SKM-1 (cell line): ENCODE results near the gene GPR162.
"Not testable (repeated sequence)": the region's sequence is repeated elsewhere in the genome, so short reads cannot be mapped to it uniquely, and the experiment has no call there.

Source experiments
- DNase-seq: peaks from one replicate; lab custom pipeline; 2025; ENCODE audit not compliant: unreplicated experiment; lab: John Stamatoyannopoulos, UW

The GPR162 gene

DNA sequence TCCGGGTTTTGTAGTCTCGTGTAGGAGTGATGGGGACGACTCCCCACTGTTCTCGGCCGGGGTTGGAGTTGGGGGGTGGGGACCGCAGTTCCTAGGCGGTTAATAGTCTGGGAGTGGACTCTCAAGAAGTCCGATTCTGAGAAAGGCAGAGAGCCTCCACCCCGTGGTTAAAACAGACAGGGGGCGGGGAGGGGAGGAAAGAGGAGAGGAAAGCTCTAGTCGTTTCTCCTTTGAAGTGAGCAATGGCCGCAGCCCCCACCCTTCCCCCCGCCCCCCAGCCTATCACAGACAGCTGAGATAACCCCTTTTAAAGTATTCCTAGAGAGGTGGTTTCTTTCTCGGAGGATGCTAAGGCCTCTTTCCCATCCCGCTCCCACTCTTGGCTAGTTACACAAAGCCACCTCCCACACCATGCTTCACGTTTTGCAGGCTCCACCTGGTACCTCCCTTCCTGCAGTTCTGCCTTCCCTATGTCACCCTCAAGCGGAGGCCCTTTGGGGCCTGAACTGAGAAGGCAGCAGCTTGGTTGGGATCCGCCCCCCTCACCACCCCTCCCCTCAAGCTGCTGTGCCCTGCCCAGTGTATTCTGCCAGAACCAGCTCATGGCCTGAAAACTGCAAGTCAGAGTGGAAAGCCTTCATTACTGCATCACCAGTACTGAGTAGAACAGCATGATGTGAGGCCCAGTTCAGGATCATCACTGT lies 31.2 kb downstream of the GPR162 start:
- no peak for DNase-seq

DNA sequence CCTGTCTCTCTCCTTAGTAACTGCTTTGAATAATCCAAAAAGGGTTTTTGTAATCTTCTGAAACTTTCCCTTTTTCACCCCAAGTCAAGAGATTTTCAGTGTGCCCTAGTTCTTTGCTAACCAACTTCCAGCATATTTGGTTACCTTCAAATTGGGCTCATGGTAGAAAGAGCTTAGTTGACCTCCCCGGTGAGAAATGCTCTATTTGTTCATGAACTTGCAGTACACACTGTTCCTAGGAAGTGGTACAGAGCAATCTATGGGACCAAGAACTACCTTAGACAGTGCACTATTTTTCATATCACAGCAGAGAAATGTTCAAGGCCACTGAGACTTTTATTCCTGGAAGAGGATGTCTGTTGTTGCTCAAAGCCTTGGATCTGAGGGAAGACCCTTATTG lies 32.0 kb downstream of the GPR162 start:
- DNase-seq = no peak

DNA sequence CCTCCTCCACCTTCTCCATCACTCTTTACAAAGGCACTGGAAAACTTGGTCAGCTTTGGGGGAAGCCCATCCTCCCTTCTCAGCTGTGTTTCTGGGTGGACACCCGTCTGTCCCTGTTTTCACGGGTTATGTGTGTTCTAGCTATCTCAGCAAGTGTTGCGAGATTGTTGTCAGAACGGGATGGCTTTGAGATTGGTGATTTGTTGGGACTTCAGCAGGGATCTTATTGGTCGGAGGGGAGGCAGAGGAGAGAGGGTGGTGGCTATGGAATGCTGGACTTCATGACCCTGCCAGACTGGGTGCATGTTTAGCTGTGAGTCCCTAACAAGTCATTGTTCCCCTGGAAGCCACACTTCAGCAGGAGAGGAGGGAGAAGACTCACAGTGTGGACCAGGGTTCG lies 32.4 kb downstream of the GPR162 start:
- no peak for DNase-seq

DNA sequence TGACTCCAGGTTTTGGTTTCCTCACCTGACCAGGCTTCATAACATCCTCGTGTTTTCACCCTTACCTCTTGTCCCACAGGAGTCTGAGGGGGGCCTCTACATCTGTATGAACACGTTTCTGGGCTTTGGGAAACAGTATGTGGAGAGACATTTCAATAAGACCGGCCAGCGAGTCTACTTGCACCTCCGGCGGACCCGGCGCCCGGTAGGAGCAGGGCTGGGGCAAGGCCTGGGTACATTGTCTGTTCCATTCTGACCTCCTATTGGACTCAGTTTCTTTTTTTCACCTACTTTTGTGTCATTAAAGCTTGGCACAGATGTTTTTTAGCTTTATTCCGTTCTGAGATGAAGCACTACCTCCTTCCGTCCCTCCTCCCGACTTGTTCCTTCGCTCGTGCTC lies 33.7 kb downstream of the GPR162 start:
- no peak for DNase-seq

DNA sequence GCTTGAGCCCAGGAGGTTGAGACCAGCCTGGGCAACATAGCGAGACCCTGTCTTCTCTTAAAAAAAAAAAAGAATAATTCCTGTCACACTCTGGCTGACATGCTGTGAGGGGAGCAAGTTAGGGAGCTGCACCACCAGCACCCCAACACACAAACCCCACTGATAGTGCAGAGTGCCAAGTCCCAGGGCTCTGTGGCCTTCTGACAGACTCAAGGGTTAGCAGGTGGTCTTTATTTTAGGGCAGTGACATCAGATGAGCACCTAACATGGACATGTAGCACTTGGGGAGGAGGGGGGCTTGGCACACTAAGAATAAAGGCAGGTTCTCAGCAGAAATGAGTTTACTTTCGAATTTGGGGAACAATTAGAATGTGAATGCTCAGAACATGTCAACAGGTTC lies 37.2 kb downstream of the GPR162 start:
- DNase-seq = no peak

DNA sequence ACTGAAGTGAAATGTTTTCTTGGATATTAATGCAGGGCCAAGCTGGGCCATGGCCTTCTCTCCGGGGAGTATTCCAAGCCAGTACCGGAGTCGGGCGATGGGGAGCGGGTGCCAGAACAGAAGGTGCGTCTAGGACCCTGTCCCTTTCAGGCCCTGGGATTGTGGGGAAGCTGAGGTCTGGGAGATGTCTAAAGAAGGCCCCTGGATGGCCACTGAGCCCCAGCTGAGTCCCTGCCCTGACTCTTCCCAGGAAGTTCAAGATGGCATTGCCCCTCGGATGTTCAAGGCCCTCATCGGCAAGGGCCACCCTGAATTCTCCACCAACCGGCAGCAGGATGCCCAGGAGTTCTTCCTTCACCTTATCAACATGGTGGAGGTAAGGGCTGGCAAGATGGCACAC lies 38.5 kb downstream of the GPR162 start:
- DNase-seq = no peak

DNA sequence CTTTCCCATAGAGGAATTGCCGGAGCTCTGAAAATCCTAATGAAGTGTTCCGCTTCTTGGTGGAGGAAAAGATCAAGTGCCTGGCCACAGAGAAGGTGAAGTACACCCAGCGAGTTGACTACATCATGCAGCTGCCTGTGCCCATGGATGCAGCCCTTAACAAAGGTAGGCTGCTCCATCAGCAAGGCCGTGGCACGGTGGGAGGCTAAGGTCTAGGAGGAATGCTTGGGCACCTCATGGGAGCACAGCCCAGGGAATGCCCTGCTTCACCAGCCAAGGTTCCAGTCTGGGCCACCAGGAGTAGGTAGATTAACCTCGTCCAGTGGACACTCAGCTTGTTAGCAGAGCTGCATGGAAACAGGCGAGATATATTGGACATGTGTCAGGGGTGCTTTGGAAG lies 39.3 kb downstream of the GPR162 start:
- DNase-seq = no peak

DNA sequence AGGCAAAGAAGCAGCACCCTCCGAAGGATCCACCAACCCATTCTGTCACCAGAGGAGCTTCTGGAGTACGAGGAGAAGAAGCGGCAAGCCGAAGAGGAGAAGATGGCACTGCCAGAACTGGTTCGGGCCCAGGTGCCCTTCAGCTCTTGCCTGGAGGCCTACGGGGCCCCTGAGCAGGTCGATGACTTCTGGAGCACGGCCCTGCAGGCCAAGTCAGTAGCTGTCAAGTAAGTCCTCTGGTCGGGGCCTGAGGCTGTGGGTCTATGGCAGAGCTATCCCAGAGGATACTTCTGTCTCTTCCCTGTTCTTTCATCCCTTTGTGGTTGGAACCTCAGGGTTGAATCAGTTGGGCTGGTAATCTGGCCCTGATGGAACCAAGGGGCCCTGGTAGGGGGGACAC lies 39.8 kb downstream of the GPR162 start:
- no peak for DNase-seq

DNA sequence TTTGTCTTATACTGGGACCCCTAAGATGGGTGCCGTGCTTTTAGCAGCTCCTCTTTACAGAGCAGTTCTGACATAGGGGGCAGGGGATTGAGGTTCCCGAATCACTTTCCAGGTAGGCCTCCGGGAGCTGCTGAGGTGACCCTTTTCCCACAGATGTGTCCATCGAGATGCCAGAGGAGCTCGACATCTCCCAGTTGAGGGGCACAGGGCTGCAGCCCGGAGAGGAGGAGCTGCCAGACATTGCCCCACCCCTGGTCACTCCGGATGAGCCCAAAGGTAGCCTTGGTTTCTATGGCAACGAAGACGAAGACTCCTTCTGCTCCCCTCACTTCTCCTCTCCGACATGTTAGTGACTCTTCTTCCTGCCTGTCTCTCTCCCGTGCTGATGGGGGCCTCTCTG lies 41.4 kb downstream of the GPR162 start:
- DNase-seq = no peak

DNA sequence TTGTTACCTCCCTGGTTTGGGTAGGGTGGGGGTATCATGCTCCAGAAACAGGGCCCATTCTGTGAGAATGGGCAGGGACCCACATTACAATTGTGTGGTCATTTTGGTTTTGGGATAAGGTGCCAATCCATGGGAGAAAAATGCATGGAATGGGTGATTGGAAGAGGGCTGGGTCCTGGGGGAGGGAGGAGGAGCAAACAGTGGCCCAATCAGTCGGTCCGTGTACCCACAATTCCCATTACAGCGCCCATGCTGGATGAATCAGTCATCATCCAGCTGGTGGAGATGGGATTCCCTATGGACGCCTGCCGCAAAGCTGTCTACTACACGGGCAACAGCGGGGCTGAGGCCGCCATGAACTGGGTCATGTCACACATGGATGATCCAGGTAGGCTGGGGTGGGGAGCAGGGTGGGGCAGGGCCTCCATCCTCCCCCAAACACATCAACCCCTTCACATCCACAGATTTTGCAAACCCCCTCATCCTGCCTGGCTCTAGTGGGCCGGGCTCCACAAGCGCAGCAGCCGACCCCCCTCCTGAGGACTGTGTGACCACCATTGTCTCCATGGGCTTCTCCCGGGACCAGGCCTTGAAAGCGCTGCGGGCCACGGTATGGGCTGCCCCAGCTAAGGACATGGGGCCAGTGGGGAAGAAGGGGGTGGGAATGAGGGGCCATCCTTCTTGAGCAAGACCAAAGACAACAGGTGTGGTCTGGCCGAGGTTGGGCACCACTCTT lies 42.1 kb downstream of the GPR162 start:
- no peak for DNase-seq

DNA sequence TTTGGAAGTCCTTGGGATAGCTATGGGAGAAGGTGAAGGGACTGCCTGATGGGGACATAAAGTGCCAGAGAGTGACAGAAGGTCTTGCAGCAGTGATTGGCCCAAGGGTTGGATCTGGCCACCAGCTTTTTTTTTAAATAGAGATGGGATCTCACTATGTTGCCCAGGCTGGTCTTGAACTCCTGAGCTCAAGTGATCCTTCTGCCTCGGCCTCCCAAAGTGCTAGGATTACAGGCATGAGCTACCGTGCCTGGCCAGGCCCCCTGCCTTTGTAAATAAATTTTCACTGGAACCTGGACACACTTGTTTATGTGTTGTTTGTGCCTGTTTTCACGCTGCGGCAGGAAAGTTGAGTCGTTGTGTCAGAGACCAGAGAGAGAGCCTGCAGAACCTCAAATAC lies 43.7 kb downstream of the GPR162 start:
- not testable (repeated sequence) for DNase-seq

DNA sequence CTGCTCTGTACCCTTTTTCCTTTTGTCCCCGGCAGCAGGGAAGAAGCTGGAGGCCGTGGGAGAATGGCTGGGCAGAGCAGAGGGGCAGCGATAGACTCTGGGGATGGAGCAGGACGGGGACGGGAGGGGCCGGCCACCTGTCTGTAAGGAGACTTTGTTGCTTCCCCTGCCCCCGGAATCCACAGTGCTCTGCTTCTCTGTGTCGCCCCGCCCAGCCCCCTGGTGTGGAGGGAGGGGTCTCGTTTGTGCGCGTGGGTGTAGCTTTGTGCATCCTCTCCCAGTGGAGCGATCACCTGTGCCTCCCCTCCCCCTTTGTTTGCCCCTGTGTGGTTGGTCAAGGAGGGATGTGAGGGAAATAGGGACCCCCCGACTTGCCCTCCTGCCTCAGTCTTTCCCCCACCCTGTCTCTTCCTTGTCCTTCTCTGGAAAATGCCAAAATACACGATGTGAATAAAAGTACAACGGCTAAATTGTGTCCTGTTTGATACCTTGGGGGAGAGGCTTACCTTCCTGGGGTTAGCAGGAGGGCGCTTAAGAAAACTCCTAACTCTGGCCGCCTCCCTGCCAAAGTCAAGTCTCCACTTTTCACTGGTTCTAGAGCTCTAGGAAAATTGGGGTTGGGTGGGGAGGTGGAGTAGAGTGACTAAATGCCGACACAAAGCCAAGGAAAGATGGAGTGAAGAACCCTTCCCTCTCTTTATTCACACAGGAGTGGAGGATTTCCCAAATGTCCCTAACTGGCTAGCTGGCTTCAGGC lies 44.7 kb downstream of the GPR162 start:
- no peak for DNase-seq

DNA sequence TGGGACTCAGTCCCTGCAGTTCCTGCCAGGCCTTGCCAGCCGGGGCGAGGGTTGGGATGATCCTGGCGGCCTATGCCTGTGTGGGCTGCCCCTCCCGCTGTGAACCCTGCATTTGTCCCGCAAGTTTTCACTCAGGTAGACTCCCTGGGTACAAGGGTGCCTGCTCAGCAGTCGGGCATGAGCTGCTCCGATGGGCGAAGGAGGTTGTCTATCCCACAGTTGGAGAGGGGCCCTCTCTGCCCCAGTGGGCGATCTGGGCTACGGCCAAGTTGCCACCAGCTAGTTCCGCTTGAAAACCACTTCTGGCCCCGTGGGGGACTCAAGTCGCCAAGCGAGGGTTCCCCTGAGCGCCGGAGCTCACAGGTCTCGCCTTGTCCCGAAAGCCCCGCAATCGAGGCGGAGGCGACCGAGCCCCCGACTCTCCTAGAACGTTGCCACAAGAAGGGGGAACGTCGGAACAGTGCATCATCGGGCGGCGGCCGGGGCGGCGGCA lies 45.3 kb downstream of the GPR162 start:
- DNase-seq = no peak

DNA sequence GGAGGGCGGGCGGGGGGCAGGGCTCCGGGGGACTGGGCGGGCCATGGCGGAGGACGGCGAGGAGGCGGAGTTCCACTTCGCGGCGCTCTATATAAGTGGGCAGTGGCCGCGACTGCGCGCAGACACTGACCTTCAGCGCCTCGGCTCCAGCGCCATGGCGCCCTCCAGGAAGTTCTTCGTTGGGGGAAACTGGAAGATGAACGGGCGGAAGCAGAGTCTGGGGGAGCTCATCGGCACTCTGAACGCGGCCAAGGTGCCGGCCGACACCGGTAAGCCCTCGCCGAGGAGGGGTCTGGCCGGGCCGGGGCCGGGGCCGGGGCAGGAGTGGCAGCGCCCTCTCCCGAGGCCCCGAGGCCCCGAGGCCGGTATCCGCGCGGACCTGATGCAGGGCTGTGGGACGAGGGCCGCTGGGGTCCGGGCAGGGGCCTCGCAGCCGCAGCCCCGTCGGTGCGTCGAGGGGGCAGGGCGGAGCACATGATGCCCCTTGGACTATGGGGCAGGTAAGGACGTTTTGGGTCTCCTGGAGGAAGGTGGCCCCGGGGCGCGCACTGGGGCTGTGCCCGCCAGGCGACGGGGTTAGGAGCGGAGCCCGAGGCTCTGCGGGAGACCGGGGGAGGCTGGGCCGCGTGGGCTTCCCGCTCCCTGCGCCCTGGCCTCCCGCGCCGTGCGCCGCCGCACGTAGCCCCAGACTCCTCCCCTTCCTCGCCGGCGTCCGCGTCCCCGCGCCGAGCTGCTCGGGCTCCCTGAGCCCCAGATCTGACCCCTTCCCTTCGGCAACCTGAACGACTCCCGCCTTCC lies 46.0 kb downstream of the GPR162 start, which contains the start of gene TPI1:
Gene TPI1 (plus strand): TSS at position 119 of the 798 bp plus-strand sequence. CDS start 36 bp downstream, at position 155.
- DNase-seq = peak; percentile 21

DNA sequence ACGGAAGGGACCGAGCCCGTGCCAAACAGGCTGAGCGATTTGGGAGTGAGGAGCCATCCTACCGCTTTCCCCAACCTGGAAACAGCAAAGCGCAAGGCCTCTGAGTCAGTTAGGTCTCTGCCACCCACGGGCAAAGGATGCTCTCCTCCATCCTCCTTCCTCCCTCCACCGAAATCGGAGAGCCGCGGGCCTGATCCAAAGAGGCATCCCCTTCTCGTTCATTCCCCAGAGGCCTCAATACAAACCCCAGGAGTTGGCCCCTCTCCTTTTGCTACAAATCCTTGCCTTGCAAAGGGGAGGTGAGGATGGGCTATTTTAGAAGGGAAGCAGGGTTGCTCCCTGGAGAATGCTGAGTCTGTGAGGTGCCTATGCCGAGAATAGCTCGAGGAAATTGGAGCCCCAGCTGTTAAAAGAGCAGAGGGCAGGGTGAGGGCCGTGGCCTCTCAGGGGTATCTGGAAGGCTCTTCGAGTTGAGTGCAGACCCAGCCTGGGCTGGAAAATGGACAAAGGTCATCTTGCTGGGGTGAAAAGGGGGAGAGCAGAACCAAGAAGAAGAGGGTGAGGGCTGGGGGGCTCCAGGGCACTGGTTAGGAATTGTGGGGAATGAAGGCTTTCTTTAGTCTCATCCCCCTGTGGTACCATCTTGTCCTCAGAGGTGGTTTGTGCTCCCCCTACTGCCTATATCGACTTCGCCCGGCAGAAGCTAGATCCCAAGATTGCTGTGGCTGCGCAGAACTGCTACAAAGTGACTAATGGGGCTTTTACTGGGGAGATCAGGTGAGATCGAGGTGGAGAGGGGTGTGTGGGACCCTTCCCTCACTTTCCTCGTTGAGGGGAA lies 46.8 kb downstream of the GPR162 start:
- no peak for DNase-seq

DNA sequence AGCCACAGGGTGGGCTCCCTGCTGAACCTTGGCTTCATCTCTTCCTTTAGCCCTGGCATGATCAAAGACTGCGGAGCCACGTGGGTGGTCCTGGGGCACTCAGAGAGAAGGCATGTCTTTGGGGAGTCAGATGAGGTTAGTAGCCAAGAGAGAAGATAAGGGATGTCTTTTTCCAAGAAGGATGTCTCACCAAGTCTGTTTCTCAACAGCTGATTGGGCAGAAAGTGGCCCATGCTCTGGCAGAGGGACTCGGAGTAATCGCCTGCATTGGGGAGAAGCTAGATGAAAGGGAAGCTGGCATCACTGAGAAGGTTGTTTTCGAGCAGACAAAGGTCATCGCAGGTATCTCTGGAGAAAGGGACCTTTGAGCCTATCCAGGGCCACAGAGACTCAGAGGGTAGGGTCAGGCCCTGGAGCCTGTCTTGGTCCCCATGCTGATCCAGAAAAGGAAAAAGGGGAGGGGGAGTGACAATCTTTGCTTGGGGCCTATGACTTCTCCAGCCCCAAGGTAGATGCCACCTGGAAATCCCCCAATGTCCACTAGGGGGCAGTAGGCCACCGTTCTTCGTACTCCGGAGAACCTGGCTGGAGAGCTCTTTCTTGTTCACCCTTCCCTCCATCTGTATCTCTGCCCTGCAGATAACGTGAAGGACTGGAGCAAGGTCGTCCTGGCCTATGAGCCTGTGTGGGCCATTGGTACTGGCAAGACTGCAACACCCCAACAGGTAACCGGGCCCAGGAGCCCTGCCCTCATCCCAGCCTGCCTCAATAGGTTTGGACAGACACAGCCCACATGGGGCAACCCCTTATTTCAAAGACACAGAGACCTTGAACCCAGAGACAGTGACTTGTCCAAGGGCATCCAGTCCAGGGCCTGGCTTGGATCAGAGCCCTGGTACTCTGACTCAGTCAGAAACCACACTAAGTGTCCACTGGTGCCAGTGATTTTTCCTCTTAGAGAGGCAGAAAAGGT lies 47.7 kb downstream of the GPR162 start:
- DNase-seq = peak; percentile 20

DNA sequence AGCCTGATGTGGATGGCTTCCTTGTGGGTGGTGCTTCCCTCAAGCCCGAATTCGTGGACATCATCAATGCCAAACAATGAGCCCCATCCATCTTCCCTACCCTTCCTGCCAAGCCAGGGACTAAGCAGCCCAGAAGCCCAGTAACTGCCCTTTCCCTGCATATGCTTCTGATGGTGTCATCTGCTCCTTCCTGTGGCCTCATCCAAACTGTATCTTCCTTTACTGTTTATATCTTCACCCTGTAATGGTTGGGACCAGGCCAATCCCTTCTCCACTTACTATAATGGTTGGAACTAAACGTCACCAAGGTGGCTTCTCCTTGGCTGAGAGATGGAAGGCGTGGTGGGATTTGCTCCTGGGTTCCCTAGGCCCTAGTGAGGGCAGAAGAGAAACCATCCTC lies 48.7 kb downstream of the GPR162 start:
- not testable (repeated sequence) for DNase-seq

DNA sequence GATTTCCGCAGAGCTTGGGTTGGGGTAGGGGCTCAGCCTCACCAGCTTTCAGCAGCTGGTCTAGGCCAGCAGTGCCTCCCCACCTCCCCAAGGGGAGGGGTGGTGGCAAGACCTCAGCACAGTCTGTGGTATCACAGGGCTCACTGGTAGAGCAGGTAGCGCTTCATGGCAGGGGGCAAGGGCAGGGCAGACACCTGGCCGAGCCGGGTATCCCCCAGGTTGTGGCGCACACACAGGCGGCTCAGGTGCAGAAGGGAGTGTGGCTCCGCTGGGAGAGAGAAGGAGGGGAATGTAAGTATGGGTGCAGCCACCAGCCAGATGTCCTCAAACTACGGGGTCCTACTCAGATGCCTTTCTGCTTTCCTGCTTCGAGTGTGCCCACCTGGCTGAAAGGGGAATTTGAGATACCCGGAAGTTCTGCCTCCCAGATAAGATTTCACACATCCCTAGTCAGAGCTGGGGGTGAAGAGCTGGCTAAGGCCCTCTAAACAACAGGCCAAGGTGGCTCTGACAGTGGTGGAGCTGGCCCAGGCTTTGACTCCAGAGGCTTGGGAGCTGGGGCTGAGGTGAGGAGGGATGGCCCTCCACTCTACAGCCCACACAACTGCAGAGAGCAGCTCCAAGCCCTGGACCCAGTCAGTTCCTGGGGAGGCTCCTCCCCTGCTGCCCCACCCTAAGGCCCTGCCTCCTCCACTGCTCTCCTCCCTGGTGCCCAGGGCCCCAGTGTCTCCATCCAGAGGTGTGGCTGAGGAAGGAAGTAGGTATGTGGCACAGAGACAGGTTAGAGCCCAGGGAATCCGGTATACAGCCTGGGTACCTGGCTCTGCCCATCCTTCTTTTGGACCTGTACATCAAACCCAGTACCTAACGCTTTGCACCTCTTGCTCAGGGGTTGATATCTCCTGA lies 49.7 kb downstream of the GPR162 start:
- DNase-seq = no peak
